A549 treated with CORT108297 at 1 μM for 4 hours (cell line): ENCODE results near the gene ARMC2. TPM values are rescaled to one million over a fixed set of nuclear protein-coding genes. Genes with fewer than 3 reads are reported as not detected.

ENCODE experiments used
- total RNA-seq: library from RNA; stranded (reverse); fragments of 200-300 nt; extraction: Qiagen RNA extraction; gene quantifications from 5 replicates; pipeline ENCODE4 v1.2.3, GENCODE V29; 2022

Gene ARMC2
- total RNA-seq: 1.8 to 2.8 TPM (median 2.4 TPM) in 5 replicates

GRCh38 chr6:108848116-108848868 lies at the start of gene ARMC2:
Gene ARMC2 (plus strand): TSS chr6:108848422. CDS start chr6:108854268, 5,846 bp downstream.

Other genes starting within 250 kb of the ARMC2 start
- 9.6 to 10.5 TPM (median 10.1 TPM) in 5 replicates for gene SESN1, start 246.4 kb downstream of the ARMC2 start, total RNA-seq
- gene CEP57L1, start 247.1 kb downstream of the ARMC2 start, total RNA-seq: 7.4 to 9.1 TPM (median 8.6 TPM) in 5 replicates